WERI-Rb-1 (cell line): ENCODE measurements around the gene NSDHL.

ENCODE experiments used
- DNase-seq: peaks from one replicate; pipeline ENCODE4 v3.0.0-alpha.2; 2020
- H3K27ac ChIP-seq: fragments of 250-450 bp; sonication (Bioruptor Pico); 2 replicates; pipeline ENCODE4 v1.5.1; 2020; ENCODE audit warnings: mild to moderate bottlenecking, moderate library complexity
- H3K27me3 ChIP-seq: fragments of 250-450 bp; sonication (Bioruptor Pico); 2 replicates; pipeline ENCODE4 v1.5.1; 2021; ENCODE audit warnings: mild to moderate bottlenecking, low read depth, moderate library complexity; ENCODE audit not compliant: insufficient read depth, severe bottlenecking
- H3K36me3 ChIP-seq: fragments of 250-450 bp; sonication (Bioruptor Pico); 2 replicates; pipeline ENCODE4 v1.5.1; 2020; ENCODE audit warnings: mild to moderate bottlenecking, moderate library complexity
- H3K4me3 ChIP-seq: 2 replicates; pipeline ENCODE4 v1.5.1; 2011; ENCODE audit warnings: low read depth, mild to moderate bottlenecking, control low read depth, low read length
- H3K9me3 ChIP-seq: fragments of 250-450 bp; sonication (Bioruptor Pico); 2 replicates; pipeline ENCODE4 v1.5.1; 2021; ENCODE audit warnings: mild to moderate bottlenecking, moderate library complexity; ENCODE audit not compliant: severe bottlenecking
- CTCF ChIP-seq: IDR thresholded peaks from 2 replicates; pipeline ENCODE4 v1.5.1; 2011; ENCODE audit warnings: low read depth, mild to moderate bottlenecking, control low read depth, inconsistent platforms, low read length

Gene NSDHL

DNA sequence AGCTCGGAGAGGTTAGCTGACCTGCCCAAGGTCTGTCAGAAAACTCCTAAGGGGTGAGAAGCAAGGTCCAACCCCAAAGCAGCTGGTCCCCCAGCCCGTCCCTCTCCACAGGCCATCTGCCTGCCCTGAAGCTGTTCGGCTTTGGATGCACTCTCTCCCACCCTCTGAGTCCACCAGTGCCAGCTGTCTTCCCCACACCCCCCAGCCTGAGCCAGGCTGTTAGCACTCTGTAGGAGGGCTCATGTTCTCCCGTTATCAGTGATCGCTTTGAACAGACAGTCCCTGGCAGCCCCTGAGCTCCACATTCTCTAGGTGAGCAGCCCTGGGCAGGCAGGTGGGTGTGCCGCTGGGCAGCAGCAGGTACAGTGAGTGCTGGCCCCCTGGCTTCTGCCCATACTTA is 83.0 kb downstream of the NSDHL start:
- DNase-seq: peak; percentile 89
- no peak overlapping the region for H3K4me3 ChIP-seq
- TF ChIP-seq CTCF: no peak
- H3K27ac ChIP-seq: peak overlapping the region; percentile 70
- no peaks in the 10 kb centered on the region for H3K36me3 ChIP-seq
- H3K27me3 ChIP-seq: peaks cover 18% of the 10 kb centered on the region
- no peaks in the 10 kb centered on the region for H3K9me3 ChIP-seq

- Histone ChIP-seq H3K27me3 (peaks cover 17% of the 10 kb centered on the region), H3K27ac (no peak overlapping the region), H3K4me3 (no peak overlapping the region), H3K36me3 (no peaks in the 10 kb centered on the region), H3K9me3 (no peaks in the 10 kb centered on the region)
- DNase-seq: peak; percentile 72
- TF ChIP-seq CTCF: peak; percentile 86
These were observed 84.8 kb downstream of the NSDHL start for GRCh38 chrX:152915541-152916241.

DNA sequence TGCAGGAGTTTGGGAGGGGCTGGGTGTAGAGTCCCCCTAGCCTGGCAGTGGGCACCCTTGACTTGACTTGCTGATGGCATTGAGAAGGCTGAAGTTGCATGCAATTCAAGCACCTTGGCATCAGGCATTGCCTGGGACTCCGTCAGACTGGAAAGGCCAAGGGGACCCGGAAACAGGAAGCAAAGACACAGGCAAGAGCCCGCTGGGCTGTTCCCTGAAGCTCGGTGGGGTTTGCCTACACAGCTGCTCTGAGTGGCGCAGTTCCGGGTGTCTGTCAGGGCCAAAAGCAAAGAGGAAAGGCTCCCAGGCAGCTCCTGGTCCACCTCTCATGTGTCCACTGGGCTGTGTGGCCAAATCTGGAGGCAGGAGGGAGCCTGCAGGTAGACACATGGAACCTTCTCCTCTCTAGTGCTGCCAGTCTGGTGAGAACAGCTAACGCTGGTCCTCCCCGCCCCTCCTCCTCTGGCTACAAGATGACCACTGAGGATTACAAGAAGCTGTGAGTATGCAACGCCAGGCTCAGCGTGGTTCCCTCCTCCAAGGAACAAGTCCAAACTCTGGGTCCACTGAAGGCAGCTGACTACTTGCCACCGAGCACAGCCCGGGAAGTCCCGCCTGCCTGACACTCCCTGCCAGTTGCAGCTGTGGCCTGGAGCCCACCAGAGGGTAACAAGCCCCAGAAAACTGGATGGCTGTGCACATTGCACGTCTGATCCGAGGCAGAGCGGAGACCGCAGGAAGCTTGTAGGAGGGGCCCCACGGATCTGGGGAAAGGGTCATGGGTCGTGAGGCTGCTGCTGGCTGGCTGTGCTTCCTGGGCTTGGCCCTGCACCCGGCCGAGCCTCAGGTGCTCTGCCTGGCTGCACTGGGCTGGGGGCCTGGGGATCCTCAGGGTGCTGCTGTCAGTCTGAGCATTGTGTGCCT is 87.1 kb downstream of the NSDHL start:
- no peaks in the 10 kb centered on the region for H3K36me3 ChIP-seq
- H3K27me3 ChIP-seq: peaks cover 17% of the 10 kb centered on the region
- TF ChIP-seq CTCF: no peak
- no peak overlapping the region for H3K27ac ChIP-seq
- no peaks in the 10 kb centered on the region for H3K9me3 ChIP-seq
- no peak overlapping the region for H3K4me3 ChIP-seq
- DNase-seq: no peak

- TF ChIP-seq CTCF: no peak
- Histone ChIP-seq H3K27ac (no peak overlapping the region), H3K36me3 (no peaks in the 10 kb centered on the region)
These were observed 87.8 kb downstream of the NSDHL start for GRCh38 chrX:152918707-152919106.

More at GRCh38 chrX:152918707-152919106, 87.8 kb downstream of the NSDHL start:
- DNase-seq: no peak
- H3K4me3 ChIP-seq: no peak overlapping the region
- H3K27me3 ChIP-seq: peaks cover 15% of the 10 kb centered on the region
- no peaks in the 10 kb centered on the region for H3K9me3 ChIP-seq
